BLaER1 treated with 17β-estradiol and CSF1 and Interleukin-3, amounts not matched to agents 10 nM and 100 nM (cell line): ENCODE results near the gene CD300C.
A peak's percentile ranks its signal among the peaks of the same experiment; 100 is the strongest.

Experiments used
- H3K27ac ChIP-seq, 11 experiments: shearing (Covaris generic); formaldehyde crosslinking; 2 replicates each; pipeline ENCODE4 v1.8.1; 2022
- H3K27me3 ChIP-seq, 11 experiments: shearing (Covaris generic); formaldehyde crosslinking; 2 replicates each; pipeline ENCODE4 v1.8.1; 2022
- H3K36me3 ChIP-seq, 11 experiments: shearing (Covaris generic); formaldehyde crosslinking; 2 replicates each; pipeline ENCODE4 v1.8.1; 2022
- H3K4me1 ChIP-seq, 10 experiments: shearing (Covaris generic); formaldehyde crosslinking; 2 replicates each; pipeline ENCODE4 v1.8.1; 2022
- H3K4me2 ChIP-seq, 11 experiments: shearing (Covaris generic); formaldehyde crosslinking; 2 replicates each; pipeline ENCODE4 v1.8.1; 2022
- H3K4me3 ChIP-seq, 10 experiments: shearing (Covaris generic); formaldehyde crosslinking; 2 replicates each; pipeline ENCODE4 v1.8.1; 2022
- H3K9ac ChIP-seq, 11 experiments: shearing (Covaris generic); formaldehyde crosslinking; 2 replicates each; pipeline ENCODE4 v1.8.1; 2022
- H3K9me3 ChIP-seq, 11 experiments: shearing (Covaris generic); formaldehyde crosslinking; replicated peaks in 1 of 11; 2 replicates each; pipeline ENCODE4 v1.8.1; 2022
- H4K20me1 ChIP-seq, 11 experiments: shearing (Covaris generic); formaldehyde crosslinking; 2 replicates each; pipeline ENCODE4 v1.8.1; 2022
- Cebpa-rat ChIP-seq, 11 experiments: shearing (Covaris generic); IDR thresholded peaks; 2 replicates each; pipeline ENCODE4 v1.8.1; 2022

CD300C gene

DNA sequence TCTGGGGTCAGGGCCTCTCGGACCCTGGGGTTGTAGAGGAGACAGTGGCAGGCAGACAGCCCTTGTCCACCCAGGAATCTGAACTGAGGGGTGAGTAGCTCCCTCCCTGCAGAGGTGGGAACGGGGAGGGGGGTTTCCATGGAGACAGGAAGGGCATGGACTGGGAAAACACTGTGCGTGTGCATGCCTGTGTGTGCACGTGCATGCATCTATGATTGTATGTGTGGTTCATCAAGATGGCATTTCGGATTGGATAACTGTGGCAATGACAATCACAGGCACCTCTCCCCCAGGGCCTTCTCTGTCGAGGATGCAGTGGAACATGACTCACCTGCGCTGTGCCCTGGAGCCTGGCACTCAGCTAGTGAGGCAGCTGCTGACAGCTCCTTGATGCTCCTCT lies 6.1 kb upstream of the CD300C start:
- H3K4me1 ChIP-seq = peaks cover 23 to 91% (median 38%) of the 10 kb centered on the region in 10 experiments
- H3K9ac ChIP-seq = no peak overlapping the region
- no peak overlapping the region for H3K27ac ChIP-seq
- no peak for TF ChIP-seq Cebpa-rat (IDR thresholded peaks at IDR 0.05)
- no peaks in the 10 kb centered on the region for H3K36me3 ChIP-seq
- H3K27me3 ChIP-seq = no peaks in the 10 kb centered on the region
- H4K20me1 ChIP-seq = no peaks in the 10 kb centered on the region
- peak overlapping the region in 4 of 11 experiments; percentile 11 to 78 (median 41); a peak in 7 of 22 replicates for H3K4me2 ChIP-seq
- peaks cover 0 to 9% (median 0%) of the 10 kb centered on the region in 11 experiments; a peak in 1 of 22 replicates for H3K9me3 ChIP-seq
- no peak overlapping the region for H3K4me3 ChIP-seq

DNA sequence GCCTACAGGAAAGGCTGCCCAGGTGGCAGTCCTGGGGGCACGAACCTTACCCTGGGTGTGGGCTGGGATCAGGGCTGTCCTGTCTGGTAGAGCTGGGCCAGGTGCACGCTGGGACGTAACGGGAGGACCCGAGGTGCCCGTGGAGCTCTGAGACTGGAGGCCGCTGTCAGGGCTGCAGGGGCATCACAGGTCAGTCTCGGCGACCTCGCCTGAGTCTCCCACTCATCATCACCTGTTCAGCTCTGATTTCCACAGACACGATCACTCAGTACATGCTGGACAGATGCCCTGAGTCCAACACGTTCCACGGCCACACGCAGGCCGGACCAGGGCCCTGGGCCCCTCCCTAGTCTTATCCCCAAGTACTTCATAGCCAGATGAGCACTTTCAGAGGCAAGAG lies 4.7 kb upstream of the CD300C start:
- no peaks in the 10 kb centered on the region for H3K36me3 ChIP-seq
- H3K9me3 ChIP-seq = no peaks in the 10 kb centered on the region
- TF ChIP-seq Cebpa-rat (IDR thresholded peaks at IDR 0.05) = no peak
- H4K20me1 ChIP-seq = no peaks in the 10 kb centered on the region
- H3K9ac ChIP-seq = no peak overlapping the region
- H3K27me3 ChIP-seq = no peaks in the 10 kb centered on the region
- no peak overlapping the region for H3K27ac ChIP-seq
- peaks cover 37 to 91% (median 51%) of the 10 kb centered on the region in 10 experiments for H3K4me1 ChIP-seq
- H3K4me2 ChIP-seq = peak overlapping the region in 3 of 11 experiments; percentile 36 to 78 (median 46); a peak in 6 of 22 replicates
- H3K4me3 ChIP-seq = no peak overlapping the region

- H3K4me3 ChIP-seq = no peak overlapping the region
- no peaks in the 10 kb centered on the region for H3K27me3 ChIP-seq
- TF ChIP-seq Cebpa-rat (IDR thresholded peaks at IDR 0.05) = no peak
- H3K4me1 ChIP-seq = peaks cover 49 to 91% (median 60%) of the 10 kb centered on the region in 10 experiments
- peak overlapping the region in 10 of 11 experiments; percentile 1 to 99 (median 53); a peak in 10 of 22 replicates for H3K4me2 ChIP-seq
- H3K9me3 ChIP-seq = no peaks in the 10 kb centered on the region
- H3K27ac ChIP-seq = 0 out of 22 replicates have a peak overlapping the region, but pooled peaks of 1 of the 11 experiments have one; percentile 16
- H4K20me1 ChIP-seq = 0 out of 22 replicates have a peak, but pooled peaks cover 0 to 3% (median 0%) of the 10 kb centered on the region in 11 experiments
- H3K9ac ChIP-seq = 0 out of 22 replicates have a peak overlapping the region, but pooled peaks of 1 of the 11 experiments have one; percentile 13
- no peaks in the 10 kb centered on the region for H3K36me3 ChIP-seq
Observed at GRCh38 chr17:74549343-74549742, 3.4 kb upstream of the CD300C start.

DNA sequence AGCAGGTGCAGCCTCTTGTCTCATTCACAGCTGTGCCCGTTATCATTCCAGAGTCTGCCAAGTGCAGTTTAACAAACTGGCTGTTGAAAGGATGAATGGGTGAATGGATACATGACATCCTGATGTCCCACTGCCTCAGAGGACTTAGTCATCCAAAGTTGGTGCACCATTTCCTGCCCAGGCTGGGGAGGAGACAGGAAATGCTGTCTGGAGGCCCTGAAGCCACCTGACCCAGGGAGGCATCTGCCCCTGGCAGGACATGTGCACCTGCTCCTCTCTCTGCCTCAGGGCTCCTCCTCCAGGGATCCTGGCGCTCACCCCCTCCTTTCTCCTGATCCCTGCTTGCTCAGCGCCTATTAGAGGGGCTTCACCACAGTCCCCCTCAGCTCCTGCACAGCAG lies 1.8 kb upstream of the CD300C start:
- Histone ChIP-seq H3K9ac (peak overlapping the region in 4 of 11 experiments; percentile 8 to 32 (median 24); a peak in 4 of 22 replicates), H3K4me3 (peak overlapping the region in 1 of 10 experiments; percentile 5; a peak in 2 of 20 replicates), H3K36me3 (peaks cover 0 to 11% (median 0%) of the 10 kb centered on the region in 11 experiments; a peak in 6 of 22 replicates), H3K27me3 (no peaks in the 10 kb centered on the region), H3K4me1 (peaks cover 50 to 98% (median 72%) of the 10 kb centered on the region in 10 experiments), H4K20me1 (peaks cover 0 to 9% (median 0%) of the 10 kb centered on the region in 11 experiments; a peak in 2 of 22 replicates), H3K27ac (peak overlapping the region in 9 of 11 experiments; percentile 69 to 84 (median 82); a peak in 17 of 22 replicates), H3K9me3 (no peaks in the 10 kb centered on the region), H3K4me2 (peak overlapping the region; percentile 66 to 99 (median 91))
- TF ChIP-seq Cebpa-rat (IDR thresholded peaks at IDR 0.05) = no peak

GRCh38 chr17:74547264-74547663 lies 1.3 kb upstream of the CD300C start:
- peak overlapping the region in 6 of 11 experiments; percentile 8 to 53 (median 24); a peak in 6 of 22 replicates for H3K9ac ChIP-seq
- peaks cover 0 to 9% (median 0%) of the 10 kb centered on the region in 11 experiments; a peak in 2 of 22 replicates for H4K20me1 ChIP-seq
- H3K4me1 ChIP-seq = peaks cover 50 to 97% (median 71%) of the 10 kb centered on the region in 10 experiments
- H3K4me2 ChIP-seq = peak overlapping the region; percentile 66 to 99 (median 91)
- TF ChIP-seq Cebpa-rat (IDR thresholded peaks at IDR 0.05) = no peak
- no peaks in the 10 kb centered on the region for H3K9me3 ChIP-seq
- H3K4me3 ChIP-seq = peak overlapping the region in 1 of 10 experiments; percentile 5; a peak in 2 of 20 replicates
- peak overlapping the region in 10 of 11 experiments; percentile 61 to 84 (median 79); a peak in 20 of 22 replicates for H3K27ac ChIP-seq
- peaks cover 0 to 15% (median 0%) of the 10 kb centered on the region in 11 experiments; a peak in 6 of 22 replicates for H3K36me3 ChIP-seq
- no peaks in the 10 kb centered on the region for H3K27me3 ChIP-seq

GRCh38 chr17:74546586-74546985 lies 671 bp upstream of the CD300C start:
- no peak overlapping the region; a peak in 3 of 20 replicates for H3K4me3 ChIP-seq
- TF ChIP-seq Cebpa-rat (IDR thresholded peaks at IDR 0.05) = no peak
- H3K4me2 ChIP-seq = peak overlapping the region; percentile 66 to 99 (median 91)
- peak overlapping the region in 9 of 11 experiments; percentile 0 to 79 (median 63); a peak in 17 of 22 replicates for H3K9ac ChIP-seq
- H3K36me3 ChIP-seq = peaks cover 0 to 20% (median 0%) of the 10 kb centered on the region in 11 experiments; a peak in 6 of 22 replicates
- H3K27me3 ChIP-seq = no peaks in the 10 kb centered on the region
- no peaks in the 10 kb centered on the region for H3K9me3 ChIP-seq
- peaks cover 0 to 10% (median 0%) of the 10 kb centered on the region in 11 experiments; a peak in 2 of 22 replicates for H4K20me1 ChIP-seq
- peaks cover 50 to 97% (median 72%) of the 10 kb centered on the region in 10 experiments for H3K4me1 ChIP-seq
- peak overlapping the region; percentile 61 to 84 (median 76) for H3K27ac ChIP-seq

DNA sequence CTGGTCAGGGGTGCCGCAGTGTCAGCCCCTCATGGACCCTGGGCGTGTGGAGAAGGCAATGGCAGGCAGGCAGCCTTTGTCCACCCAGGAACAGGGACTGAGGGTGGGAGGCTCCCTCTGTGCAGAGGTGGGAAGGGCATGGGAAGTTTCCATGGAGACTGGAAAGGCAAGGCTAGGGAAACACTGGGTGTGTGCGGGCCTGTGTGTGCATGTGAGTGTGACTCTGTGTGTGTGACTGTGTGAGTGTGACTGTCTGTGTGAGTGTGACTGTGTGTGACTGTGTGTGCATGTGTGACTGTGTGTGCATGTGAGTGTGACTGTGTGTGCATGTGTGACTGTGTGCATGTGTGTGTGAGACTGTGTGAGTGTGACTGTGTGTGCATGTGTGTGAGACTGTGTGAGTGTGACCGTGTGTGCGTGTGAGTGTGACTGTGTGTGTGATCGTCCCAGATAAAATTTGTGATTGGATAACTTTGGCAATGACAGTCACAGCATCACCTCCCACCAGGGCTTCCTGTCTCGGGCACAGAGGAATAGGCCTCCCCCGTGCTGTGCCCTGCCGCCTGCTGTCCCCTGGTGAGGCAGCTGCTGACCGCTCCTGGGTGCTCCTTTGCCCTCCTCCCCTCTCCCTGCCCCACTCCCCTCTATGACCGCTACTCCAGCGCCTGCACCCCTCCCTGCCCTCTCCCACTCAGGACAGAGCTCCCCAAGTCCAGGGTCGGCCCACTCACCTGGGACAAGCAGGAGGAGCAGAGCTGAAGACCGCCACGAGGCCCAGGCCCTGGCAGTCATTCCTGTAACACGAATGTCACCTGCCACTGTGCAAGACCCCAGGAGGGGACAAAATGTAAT lies 698 bp downstream of the CD300C start:
- H3K27ac ChIP-seq = peak overlapping the region; percentile 61 to 84 (median 76); a peak in 21 of 22 replicates
- no peak for TF ChIP-seq Cebpa-rat (IDR thresholded peaks at IDR 0.05)
- peaks cover 0 to 24% (median 0%) of the 10 kb centered on the region in 11 experiments; a peak in 2 of 22 replicates for H4K20me1 ChIP-seq
- no peaks in the 10 kb centered on the region for H3K27me3 ChIP-seq
- H3K4me3 ChIP-seq = peak overlapping the region in 6 of 10 experiments; percentile 42 to 73 (median 58); a peak in 12 of 20 replicates
- peaks cover 50 to 88% (median 69%) of the 10 kb centered on the region in 10 experiments for H3K4me1 ChIP-seq
- peak overlapping the region; percentile 66 to 99 (median 91) for H3K4me2 ChIP-seq
- peaks cover 0 to 32% (median 0%) of the 10 kb centered on the region in 11 experiments; a peak in 6 of 22 replicates for H3K36me3 ChIP-seq
- H3K9ac ChIP-seq = peak overlapping the region; percentile 48 to 79 (median 63)
- no peaks in the 10 kb centered on the region for H3K9me3 ChIP-seq

GRCh38 chr17:74543891-74544760 lies 1.8 kb downstream of the CD300C start:
- Histone ChIP-seq H3K27me3 (no peaks in the 10 kb centered on the region), H3K36me3 (peaks cover 0 to 35% (median 0%) of the 10 kb centered on the region in 11 experiments; a peak in 6 of 22 replicates), H3K4me2 (peak overlapping the region in 8 of 11 experiments; percentile 77 to 99 (median 98); a peak in 16 of 22 replicates)

More at GRCh38 chr17:74543891-74544760, 1.8 kb downstream of the CD300C start:
- H3K4me1 ChIP-seq = peaks cover 45 to 82% (median 62%) of the 10 kb centered on the region in 10 experiments
- no peak for TF ChIP-seq Cebpa-rat (IDR thresholded peaks at IDR 0.05)
- H3K9me3 ChIP-seq = no peaks in the 10 kb centered on the region
- peak overlapping the region in 8 of 11 experiments; percentile 70 to 84 (median 82); a peak in 14 of 22 replicates for H3K27ac ChIP-seq
- peaks cover 0 to 32% (median 0%) of the 10 kb centered on the region in 11 experiments; a peak in 3 of 22 replicates for H4K20me1 ChIP-seq
- H3K4me3 ChIP-seq = peak overlapping the region in 6 of 10 experiments; percentile 42 to 73 (median 58); a peak in 11 of 20 replicates
- H3K9ac ChIP-seq = peak overlapping the region in 6 of 11 experiments; percentile 63 to 79 (median 76); a peak in 10 of 22 replicates
